Thyroid gland (tissue), 4 donors: ENCODE results near the gene STAT1. TPM values are rescaled to one million over a fixed set of nuclear protein-coding genes. Genes with fewer than 3 reads are reported as not detected.

ENCODE experiments used
- DNase-seq, 2 donors: peaks; one replicate each; pipeline ENCODE4 v3.0.0-alpha.2; 2019
- H3K27ac ChIP-seq, 3 donors: fragments of 200-600 bp; sonication (generic); 1 replicate in 2 of 3; 2 replicates in 1 of 3; pipeline ENCODE4 v1.5.1; 2016 to 2019; ENCODE audit warnings: mild to moderate bottlenecking in 1 of 3, moderate library complexity in 1 of 3
- H3K27me3 ChIP-seq: fragments of 200-600 bp; sonication (generic); one replicate; pipeline ENCODE4 v1.5.1; 2019
- H3K36me3 ChIP-seq, 2 donors: fragments of 200-600 bp; sonication (generic); one replicate each; pipeline ENCODE4 v1.5.1; 2016 to 2019
- H3K4me1 ChIP-seq, 2 donors: fragments of 200-600 bp; sonication (generic); one replicate each; pipeline ENCODE4 v1.5.1; 2017 to 2019
- H3K4me3 ChIP-seq, 3 donors: fragments of 200-600 bp; sonication (generic); replicated peaks in 1 of 3; 1 replicate in 2 of 3; 2 replicates in 1 of 3; pipeline ENCODE4 v1.5.1; 2016; ENCODE audit warnings: mild to moderate bottlenecking in 1 of 3
- H3K9me3 ChIP-seq: fragments of 200-600 bp; sonication (generic); one replicate; pipeline ENCODE4 v1.5.1; 2017
- CTCF ChIP-seq, 6 experiments: fragments of 200-600 bp in 3 of 6; fragments of 450-650 bp in 3 of 6; sonication (generic) in 3 of 6; IDR thresholded peaks; one replicate each; pipeline ENCODE4 v1.5.1; 2016 to 2019; ENCODE audit warnings: antibody characterized with exemption in 6 of 6, mild to moderate bottlenecking in 2 of 6, inconsistent platforms in 1 of 6, moderate library complexity in 1 of 6
- POLR2A ChIP-seq, 2 donors: fragments of 450-650 bp; IDR thresholded peaks; one replicate each; pipeline ENCODE4 v1.6.1; 2017; ENCODE audit warnings: antibody characterized with exemption in 2 of 2, mild to moderate bottlenecking in 2 of 2, moderate library complexity in 1 of 2
- WGBS, 2 donors: methylation state at CpG; one replicate each; pipeline ENCODE4 v1.1.5; 2017; 5-methylcytosine and 5-hydroxymethylcytosine counted together
- intact Hi-C: fragments of 100-400 bp; cut with DNase I; formaldehyde crosslinking; loops from one replicate; pipeline ENCODE4 v1.15.1; 2023
- total RNA-seq, 4 donors: library from RNA; depleted of rRNA; stranded (reverse); fragments of >200 nt; gene quantifications; one replicate each; pipeline ENCODE4 v1.2.3, GENCODE V29; 2016

Gene STAT1
- total RNA-seq, 4 donors from 2014 or later, result 38.0 to 87.7 (median 61.3) TPM

GRCh38 chr2:191049728-191050639 lies 36.0 kb upstream of the STAT1 start:
- no peak overlapping the region for H3K4me3 ChIP-seq
- intact Hi-C loops, result loop anchor here (5.0 kb wide), 1 partner anchor 107 kb away; no protein-coding TSS in a partner anchor
- peak in 1 of 2 donors; percentile 18 for DNase-seq
- H3K4me1 ChIP-seq, result peaks cover 21 to 26% of the 10 kb centered on the region in 2 donors
- no peaks in the 10 kb centered on the region for H3K9me3 ChIP-seq
- H3K36me3 ChIP-seq, result no peaks in the 10 kb centered on the region
- H3K27ac ChIP-seq, result peak overlapping the region in 1 of 3 donors; percentile 38
- TF ChIP-seq POLR2A (IDR thresholded peaks at IDR 0.05), result no peak
- no peak for TF ChIP-seq CTCF (IDR thresholded peaks at IDR 0.05)
- no peaks in the 10 kb centered on the region for H3K27me3 ChIP-seq
- WGBS, 2 donors, result 15 to 25% methylated on average over 4 of the region's 4 CpGs

GRCh38 chr2:191048073-191048472 lies 34.1 kb upstream of the STAT1 start:
- 91 to 97% methylated on average over 3 of the region's 3 CpGs for WGBS, 2 donors
- Histone ChIP-seq H3K4me3 (no peak overlapping the region), H3K27ac (no peak overlapping the region), H3K4me1 (peaks cover 21 to 26% of the 10 kb centered on the region in 2 donors), H3K27me3 (no peaks in the 10 kb centered on the region), H3K36me3 (no peaks in the 10 kb centered on the region), H3K9me3 (no peaks in the 10 kb centered on the region)
- TF ChIP-seq POLR2A (IDR thresholded peaks at IDR 0.05) (no peak), CTCF (IDR thresholded peaks at IDR 0.05) (no peak)
- intact Hi-C loops, result no loop called here
- DNase-seq, result no peak

- Histone ChIP-seq H3K4me1 (peaks cover 9 to 12% of the 10 kb centered on the region in 2 donors), H3K9me3 (no peaks in the 10 kb centered on the region), H3K36me3 (no peaks in the 10 kb centered on the region), H3K27ac (no peak overlapping the region), H3K4me3 (no peak overlapping the region), H3K27me3 (no peaks in the 10 kb centered on the region)
- intact Hi-C loops, result no loop called here
- DNase-seq, result no peak
- no peak for TF ChIP-seq CTCF (IDR thresholded peaks at IDR 0.05)
- TF ChIP-seq POLR2A (IDR thresholded peaks at IDR 0.05), result no peak
- 92 to 97% methylated on average over 1 of the region's 1 CpG for WGBS, 2 donors
Measured at GRCh38 chr2:191045141-191045540, 31.2 kb upstream of the STAT1 start.

DNA sequence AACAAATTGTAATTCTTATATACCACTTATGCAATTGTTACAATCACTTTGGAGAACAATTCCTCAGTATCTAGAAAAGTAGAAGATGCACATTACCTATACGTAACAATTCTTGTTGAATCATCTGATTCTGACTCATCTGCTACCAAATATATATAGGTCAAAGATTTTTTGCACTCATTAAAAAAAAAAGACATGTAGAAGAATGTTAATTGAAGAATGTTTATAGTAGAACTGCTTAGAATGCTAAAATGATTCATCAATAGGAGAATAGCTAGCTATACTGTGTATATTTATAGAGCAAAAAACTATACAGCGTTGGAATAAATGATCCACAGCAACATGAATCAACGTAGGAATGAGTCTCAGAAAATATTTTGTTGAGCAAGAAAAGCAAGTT lies 29.5 kb upstream of the STAT1 start:
- no peaks in the 10 kb centered on the region for H3K36me3 ChIP-seq
- no peak overlapping the region for H3K4me3 ChIP-seq
- H3K4me1 ChIP-seq, result peaks cover 0 to 5% of the 10 kb centered on the region in 2 donors
- H3K9me3 ChIP-seq, result no peaks in the 10 kb centered on the region
- WGBS, 2 donors, result 87 to 95% methylated on average over 3 of the region's 3 CpGs
- no peak for TF ChIP-seq POLR2A (IDR thresholded peaks at IDR 0.05)
- no peak for TF ChIP-seq CTCF (IDR thresholded peaks at IDR 0.05)
- no peaks in the 10 kb centered on the region for H3K27me3 ChIP-seq
- no peak overlapping the region for H3K27ac ChIP-seq
- no peak for DNase-seq
- intact Hi-C loops, result no loop called here
